ENCODE measurements around the gene RSAD2.

RSAD2 gene

GRCh38 chr2:6833300-6833604 lies 44.3 kb upstream of the RSAD2 start:
- no peak overlapping the region for H3K27ac ChIP-seq
- no peaks in the 10 kb centered on the region for H3K79me2 ChIP-seq
- H3K9me3 ChIP-seq (ENCODE audit: control insufficient read depth, low read length) = no peaks in the 10 kb centered on the region
- no peak overlapping the region for H3K4me2 ChIP-seq (ENCODE audit: low read length)
- no peak for TF ChIP-seq CTCF (IDR thresholded peaks at IDR 0.05)
- H3K9ac ChIP-seq = no peak overlapping the region
- H2AFZ ChIP-seq = no peak overlapping the region
- H3K4me1 ChIP-seq = no peaks in the 10 kb centered on the region
- no peaks in the 10 kb centered on the region for H3K36me3 ChIP-seq (ENCODE audit: control insufficient read depth, insufficient read depth, low read length)
- no peak overlapping the region for H3K4me3 ChIP-seq (ENCODE audit: low read depth, low read length)
- no peaks in the 10 kb centered on the region for H3K27me3 ChIP-seq (ENCODE audit: control insufficient read depth, insufficient read depth, low read length)

- Histone ChIP-seq H3K36me3 (ENCODE audit: control insufficient read depth, insufficient read depth, low read length) (no peaks in the 10 kb centered on the region), H3K4me3 (ENCODE audit: low read depth, low read length) (no peak overlapping the region), H3K27ac (no peak overlapping the region), H3K4me1 (no peaks in the 10 kb centered on the region), H3K4me2 (ENCODE audit: low read length) (no peak overlapping the region), H3K9me3 (ENCODE audit: control insufficient read depth, low read length) (no peaks in the 10 kb centered on the region), H2AFZ (no peak overlapping the region), H3K9ac (no peak overlapping the region), H3K27me3 (ENCODE audit: control insufficient read depth, insufficient read depth, low read length) (no peaks in the 10 kb centered on the region), H3K79me2 (no peaks in the 10 kb centered on the region)
- no peak for TF ChIP-seq CTCF (IDR thresholded peaks at IDR 0.05)
These were observed 43.4 kb upstream of the RSAD2 start for GRCh38 chr2:6834163-6834562.

GRCh38 chr2:6835467-6835866 lies 42.1 kb upstream of the RSAD2 start:
- Histone ChIP-seq H3K4me3 (ENCODE audit: low read depth, low read length) (no peak overlapping the region), H3K4me2 (ENCODE audit: low read length) (no peak overlapping the region), H3K79me2 (no peaks in the 10 kb centered on the region), H2AFZ (no peak overlapping the region), H3K27ac (no peak overlapping the region), H3K9me3 (ENCODE audit: control insufficient read depth, low read length) (no peaks in the 10 kb centered on the region), H3K27me3 (ENCODE audit: control insufficient read depth, insufficient read depth, low read length) (no peaks in the 10 kb centered on the region), H3K9ac (no peak overlapping the region), H3K36me3 (ENCODE audit: control insufficient read depth, insufficient read depth, low read length) (no peaks in the 10 kb centered on the region), H3K4me1 (no peaks in the 10 kb centered on the region)
- TF ChIP-seq CTCF (IDR thresholded peaks at IDR 0.05) = no peak

GRCh38 chr2:6838673-6839319 lies 38.8 kb upstream of the RSAD2 start:
- Histone ChIP-seq H3K9me3 (ENCODE audit: control insufficient read depth, low read length) (no peaks in the 10 kb centered on the region), H3K79me2 (no peaks in the 10 kb centered on the region)

More at GRCh38 chr2:6838673-6839319, 38.8 kb upstream of the RSAD2 start:
- H3K9ac ChIP-seq = no peak overlapping the region
- no peak for TF ChIP-seq CTCF (IDR thresholded peaks at IDR 0.05)
- no peak overlapping the region for H3K4me3 ChIP-seq (ENCODE audit: low read depth, low read length)
- no peak overlapping the region for H2AFZ ChIP-seq
- H3K36me3 ChIP-seq (ENCODE audit: control insufficient read depth, insufficient read depth, low read length) = no peaks in the 10 kb centered on the region
- H3K27ac ChIP-seq = no peak overlapping the region
- no peak overlapping the region for H3K4me2 ChIP-seq (ENCODE audit: low read length)
- H3K4me1 ChIP-seq = no peaks in the 10 kb centered on the region
- H3K27me3 ChIP-seq (ENCODE audit: control insufficient read depth, insufficient read depth, low read length) = no peaks in the 10 kb centered on the region

All from parathyroid adenoma (tissue), 2 donors.